K562 (cell line): ENCODE results near the gene TMSB4X. TPM values are rescaled to one million over a fixed set of nuclear protein-coding genes. Genes with fewer than 3 reads are reported as not detected.

Experiments
- AFF1 ChIP-seq, 2 experiments: fragments of 450-650 bp; IDR thresholded peaks; 2 replicates each; pipeline ENCODE4 v1.6.1; 2018; ENCODE audit warnings: mild to moderate bottlenecking in 2 of 2, low read depth in 1 of 2; ENCODE audit not compliant: partially characterized antibody in 2 of 2
- BCOR ChIP-seq: fragments of 450-650 bp; IDR thresholded peaks from 2 replicates; pipeline ENCODE4 v1.6.1; 2016
- CBX1 ChIP-seq: sonication (generic); IDR thresholded peaks from 2 replicates; pipeline ENCODE4 v1.6.1; 2016; ENCODE audit warnings: antibody characterized with exemption, low read depth, mild to moderate bottlenecking
- E2F4 ChIP-seq: sonication (generic); formaldehyde crosslinking; IDR thresholded peaks from 2 replicates; pipeline ENCODE4 v1.8.0; 2022; ENCODE audit warnings: mild to moderate bottlenecking, low read depth, missing genetic modification reagents
- GMEB1 ChIP-seq: fragments of 250-450 bp; sonication (Bioruptor Pico); IDR thresholded peaks from 2 replicates; pipeline ENCODE4 v1.4.0; 2020; ENCODE audit warnings: mild to moderate bottlenecking
- NCOA4 ChIP-seq: fragments of 450-650 bp; IDR thresholded peaks from 2 replicates; pipeline ENCODE4 v1.6.1; 2018; ENCODE audit warnings: mild to moderate bottlenecking; ENCODE audit not compliant: partially characterized antibody
- NFATC3 ChIP-seq: fragments of 450-650 bp; IDR thresholded peaks from 2 replicates; pipeline ENCODE4 v1.6.1; 2017; ENCODE audit warnings: mild to moderate bottlenecking
- POLR2B ChIP-seq: fragments of 450-650 bp; IDR thresholded peaks from 2 replicates; pipeline ENCODE4 v1.6.1; 2018; ENCODE audit warnings: low read depth; ENCODE audit not compliant: partially characterized antibody
- RAD51 ChIP-seq: fragments of 450-650 bp; IDR thresholded peaks from 2 replicates; pipeline ENCODE4 v1.7.1; 2016; ENCODE audit warnings: low read depth, mild to moderate bottlenecking, borderline replicate concordance
- RBFOX2 ChIP-seq: fragments of 200-400 bp; formaldehyde crosslinking; IDR thresholded peaks from 2 replicates; pipeline ENCODE4 v1.6.1; 2017; ENCODE audit warnings: low read depth, mild to moderate bottlenecking, low read length, moderate library complexity
- RBM17 ChIP-seq: fragments of 200-400 bp; formaldehyde crosslinking; IDR thresholded peaks from 2 replicates; pipeline ENCODE4 v1.6.1; 2017; ENCODE audit warnings: low read depth, mild to moderate bottlenecking, low read length, borderline replicate concordance
- STAT6 ChIP-seq: sonication (generic); formaldehyde crosslinking; IDR thresholded peaks from 2 replicates; pipeline ENCODE4 v1.8.1; 2023; ENCODE audit warnings: mild to moderate bottlenecking, missing genetic modification reagents
- polyA plus RNA-seq, 8 experiments: library from polyadenylated mRNA; depleted of rRNA in 4 of 8; stranded (reverse) in 5 of 8; unstranded in 3 of 8; fragments of >200 nt; fragmentation: Nextera tagmentation in 2 of 8; fragmentation: Illumina TruSeq in 1 of 8; extraction: Ambion mirVana in 2 of 8; extraction: Trizol in 1 of 8; gene quantifications; 2 replicates each; pipeline versions ENCODE4 v1.2.1 to v1.2.3, GENCODE V29; 2011 to 2014; ENCODE audit warnings: inconsistent platforms in 1 of 8, missing spikeins in 1 of 8
- total RNA-seq, 7 experiments: library from RNA; depleted of rRNA in 6 of 7; stranded (reverse); fragments of >200 nt in 6 of 7; fragmentation: Illumina TruSeq in 2 of 7; extraction: Trizol in 2 of 7; gene quantifications; 2 replicates each; pipeline versions ENCODE4 v1.2.1 to v1.2.3, GENCODE V29; 2011 to 2021; ENCODE audit warnings: low replicate concordance in 1 of 7
- TF ChIP-seq, protein P1 (sequence below): sonication (generic); formaldehyde crosslinking; IDR thresholded peaks from 2 replicates; pipeline ENCODE4 v1.8.0; 2023; ENCODE audit warnings: mild to moderate bottlenecking, missing genetic modification reagents

TMSB4X gene
- total and polyA plus RNA-seq, 9 of the 15 experiments (the other 6 are each of a cell fraction or from before 2014, with no cell fraction given), result 1,035 to 2,035 (median 1,529) TPM

- peak in 1 of 2 experiments; percentile 26 for TF ChIP-seq AFF1 (IDR thresholded peaks at IDR 0.05; ENCODE audit: low read depth in 1 of 2, partially characterized antibody in 2 of 2)
- no peak for TF ChIP-seq CBX1
- TF ChIP-seq E2F4 (CRISPR knock-in tag), result no peak
- no peak for TF ChIP-seq GMEB1 (CRISPR knock-in tag)
- TF ChIP-seq RBFOX2, result peak; percentile 48
- TF ChIP-seq STAT6 (CRISPR knock-in tag), result no peak
- TF ChIP-seq, protein P1, sequence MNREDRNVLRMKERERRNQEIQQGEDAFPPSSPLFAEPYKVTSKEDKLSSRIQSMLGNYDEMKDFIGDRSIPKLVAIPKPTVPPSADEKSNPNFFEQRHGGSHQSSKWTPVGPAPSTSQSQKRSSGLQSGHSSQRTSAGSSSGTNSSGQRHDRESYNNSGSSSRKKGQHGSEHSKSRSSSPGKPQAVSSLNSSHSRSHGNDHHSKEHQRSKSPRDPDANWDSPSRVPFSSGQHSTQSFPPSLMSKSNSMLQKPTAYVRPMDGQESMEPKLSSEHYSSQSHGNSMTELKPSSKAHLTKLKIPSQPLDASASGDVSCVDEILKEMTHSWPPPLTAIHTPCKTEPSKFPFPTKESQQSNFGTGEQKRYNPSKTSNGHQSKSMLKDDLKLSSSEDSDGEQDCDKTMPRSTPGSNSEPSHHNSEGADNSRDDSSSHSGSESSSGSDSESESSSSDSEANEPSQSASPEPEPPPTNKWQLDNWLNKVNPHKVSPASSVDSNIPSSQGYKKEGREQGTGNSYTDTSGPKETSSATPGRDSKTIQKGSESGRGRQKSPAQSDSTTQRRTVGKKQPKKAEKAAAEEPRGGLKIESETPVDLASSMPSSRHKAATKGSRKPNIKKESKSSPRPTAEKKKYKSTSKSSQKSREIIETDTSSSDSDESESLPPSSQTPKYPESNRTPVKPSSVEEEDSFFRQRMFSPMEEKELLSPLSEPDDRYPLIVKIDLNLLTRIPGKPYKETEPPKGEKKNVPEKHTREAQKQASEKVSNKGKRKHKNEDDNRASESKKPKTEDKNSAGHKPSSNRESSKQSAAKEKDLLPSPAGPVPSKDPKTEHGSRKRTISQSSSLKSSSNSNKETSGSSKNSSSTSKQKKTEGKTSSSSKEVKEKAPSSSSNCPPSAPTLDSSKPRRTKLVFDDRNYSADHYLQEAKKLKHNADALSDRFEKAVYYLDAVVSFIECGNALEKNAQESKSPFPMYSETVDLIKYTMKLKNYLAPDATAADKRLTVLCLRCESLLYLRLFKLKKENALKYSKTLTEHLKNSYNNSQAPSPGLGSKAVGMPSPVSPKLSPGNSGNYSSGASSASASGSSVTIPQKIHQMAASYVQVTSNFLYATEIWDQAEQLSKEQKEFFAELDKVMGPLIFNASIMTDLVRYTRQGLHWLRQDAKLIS (CRISPR knock-in tag), result 0 out of 2 replicates have a peak, but pooled peaks have one; percentile 28
- TF ChIP-seq RAD51, result peak; percentile 74
- TF ChIP-seq NFATC3, result no peak
- no peak for TF ChIP-seq BCOR
- TF ChIP-seq NCOA4, result no peak
- TF ChIP-seq POLR2B, result peak; percentile 57
- no peak for TF ChIP-seq RBM17
These were observed 9.6 kb upstream of the TMSB4X start (continued) for GRCh38 chrX:12965131-12965940.
